HS-27A (cell line): ENCODE measurements around the gene BCL2.
A peak's percentile ranks its signal among the peaks of the same experiment; 100 is the strongest.
"Not testable (repeated sequence)": the region's sequence is repeated elsewhere in the genome, so short reads cannot be mapped to it uniquely, and the experiment has no call there.

Source experiments
- DNase-seq: peaks from one replicate; pipeline ENCODE4 v3.0.0-alpha.2; 2012; ENCODE audit warnings: low read depth, missing footprints

Gene BCL2

GRCh38 chr18:63319383-63320122 lies at the start of gene BCL2:
BCL2 (minus strand) TSS chr18:63319769.
- no peak for DNase-seq

GRCh38 chr18:63368611-63369010 lies 49.0 kb upstream of the BCL2 start:
- no peak for DNase-seq

- DNase-seq, result peak; percentile 87
Measured at GRCh38 chr18:63367053-63367953, 47.7 kb upstream of the BCL2 start, which contains the start of gene KDSR. KDSR (minus strand) TSS chr18:63367206; CDS start chr18:63367118, 88 bp downstream.

GRCh38 chr18:63366213-63367052 lies 46.9 kb upstream of the BCL2 start:
- DNase-seq, result no peak

- no peak for DNase-seq
Measured at GRCh38 chr18:63365876-63366212, 46.3 kb upstream of the BCL2 start.

- DNase-seq, result no peak
Measured at GRCh38 chr18:63363951-63364350, 44.4 kb upstream of the BCL2 start.

GRCh38 chr18:63363420-63363819 lies 43.9 kb upstream of the BCL2 start:
- not testable (repeated sequence) for DNase-seq

- no peak for DNase-seq
Measured at GRCh38 chr18:63356272-63356896, 36.8 kb upstream of the BCL2 start.

GRCh38 chr18:63350230-63350629 lies 30.7 kb upstream of the BCL2 start:
- DNase-seq, result no peak

- no peak for DNase-seq
Measured at GRCh38 chr18:63348508-63349136, 29.1 kb upstream of the BCL2 start.

- no peak for DNase-seq
Measured at GRCh38 chr18:63346480-63347183, 27.1 kb upstream of the BCL2 start.

- no peak for DNase-seq
Measured at GRCh38 chr18:63346031-63346430, 26.5 kb upstream of the BCL2 start.

- DNase-seq, result no peak
Measured at GRCh38 chr18:63344918-63345317, 25.3 kb upstream of the BCL2 start.

- DNase-seq, result no peak
Measured at GRCh38 chr18:63344263-63344662, 24.7 kb upstream of the BCL2 start.

- DNase-seq, result no peak
Measured at GRCh38 chr18:63342206-63342605, 22.6 kb upstream of the BCL2 start.

GRCh38 chr18:63339920-63340484 lies 20.4 kb upstream of the BCL2 start:
- DNase-seq, result no peak

- peak; percentile 81 for DNase-seq
Measured at GRCh38 chr18:63336366-63337099, 17.0 kb upstream of the BCL2 start.

GRCh38 chr18:63331105-63331504 lies 11.5 kb upstream of the BCL2 start:
- DNase-seq, result no peak

- DNase-seq, result no peak
Measured at GRCh38 chr18:63329431-63330145, 10.0 kb upstream of the BCL2 start.
